Measurements from ENCODE around the gene RGS6. TPM values are rescaled to one million over a fixed set of nuclear protein-coding genes. Genes with fewer than 3 reads are reported as not detected.
A peak's percentile ranks its signal among the peaks of the same experiment; 100 is the strongest.

Gene RGS6
- total and polyA plus RNA-seq, 2 of the 4 experiments (the other 2 are of a cell fraction) = not detected

- Histone ChIP-seq H2AK9ac (replicated peaks; ENCODE audit: low read depth, low read length, poor library complexity) (no peak overlapping the region), H3K18ac (ENCODE audit: low read depth, low read length) (no peak overlapping the region), H4K5ac (ENCODE audit: low read depth, low read length) (no peak overlapping the region), H4K91ac (ENCODE audit: insufficient read depth, low read depth, low read length) (no peak overlapping the region), H2BK15ac (ENCODE audit: low read depth, low read length) (no peak overlapping the region), H2BK120ac (ENCODE audit: low read depth, low read length) (0 out of 2 replicates have a peak overlapping the region, but pooled peaks have one; percentile 7), H3K9ac (ENCODE audit: low read depth, low read length) (no peak overlapping the region), H2BK20ac (ENCODE audit: low read depth, low read length) (no peak overlapping the region), H3K36me3 (ENCODE audit: control insufficient read depth, insufficient read depth, low read length) (no peaks in the 10 kb centered on the region), H3K79me1 (ENCODE audit: low read depth in 1 of 2, low read length in 2 of 2) (no peaks in the 10 kb centered on the region), H3K4me3 (ENCODE audit: insufficient read depth, low read depth, low read length) (no peak overlapping the region), H2AK5ac (ENCODE audit: low read depth, low read length) (no peak overlapping the region), H3K27me3 (ENCODE audit: control insufficient read depth, insufficient read depth, low read length) (peaks cover 2% of the 10 kb centered on the region; the same call in 1 of the 2 replicates), H3K4me2 (ENCODE audit: low read depth, low read length) (no peak overlapping the region), H4K8ac (ENCODE audit: low read depth in 2 of 2, low read length in 2 of 2) (no peak overlapping the region), H3K4ac (ENCODE audit: low read depth, low read length) (no peak overlapping the region), H2AFZ (replicated peaks; ENCODE audit: low read length, poor library complexity) (no peak overlapping the region), H3K14ac (replicated peaks; ENCODE audit: low read depth, low read length) (no peak overlapping the region), H3K56ac (ENCODE audit: extremely low read depth, insufficient read depth, low read length) (no peak overlapping the region), H3K23ac (ENCODE audit: low read depth, low read length) (no peak overlapping the region), H3K9me3 (ENCODE audit: control insufficient read depth, insufficient read depth, low read length) (no peaks in the 10 kb centered on the region), H2BK5ac (ENCODE audit: low read depth, low read length, poor library complexity, severe bottlenecking) (no peak overlapping the region), H3K9me1 (ENCODE audit: insufficient read depth, low read length) (no peaks in the 10 kb centered on the region), H3K27ac (ENCODE audit: insufficient read depth, low read length) (no peak overlapping the region), H3K4me1 (ENCODE audit: control insufficient read depth, insufficient read depth, low read length) (peaks cover 5% of the 10 kb centered on the region), H4K20me1 (ENCODE audit: insufficient read depth, low read length) (no peaks in the 10 kb centered on the region)
- TF ChIP-seq USF2 (IDR thresholded peaks at IDR 0.05; ENCODE audit: low read depth, low read length) = no peak
- no peak for TF ChIP-seq BHLHE40 (IDR thresholded peaks at IDR 0.05; ENCODE audit: low read depth, low read length)
- TF ChIP-seq POLR2A (IDR thresholded peaks at IDR 0.05; ENCODE audit: low read depth, low read length) = no peak
- TF ChIP-seq ELK1 (IDR thresholded peaks at IDR 0.05; ENCODE audit: borderline replicate concordance, low read depth, low read length) = no peak
- TF ChIP-seq NFE2L2 (IDR thresholded peaks at IDR 0.05; ENCODE audit: low read depth, low read length) = no peak
- TF ChIP-seq CTCF (conservative IDR thresholded peaks at IDR 0.05; ENCODE audit: low read depth, low read length) = no peak
- no peak for TF ChIP-seq RFX5 (IDR thresholded peaks at IDR 0.05; ENCODE audit: low read depth, low read length)
- TF ChIP-seq CEBPB (IDR thresholded peaks at IDR 0.05; ENCODE audit: low read depth, low read length) = no peak
- BruUV-seq (replicated peaks) = no TSS peak
- ATAC-seq (ENCODE audit: low read depth) (no peak), DNase-seq (no peak)
- in situ Hi-C loops (cut with MboI; ENCODE audit: low sequenced_read_pairs) (no loop called here), intact Hi-C loops (cut with micrococcal nuclease) (no loop called here), dilution Hi-C loops (cut with HindIII; ENCODE audit: low sequenced_read_pairs, unreplicated experiment) (no loop called here)
- ChIA-PET CTCF (no interaction called here), POLR2A (ENCODE audit: unreplicated experiment) (no interaction called here)
- 100% methylated on average over 3 of the region's 7 CpGs; no CpG with 5 or more reads in 1 of the 2 experiments for WGBS, 2 experiments (ENCODE audit: extremely low coverage in 2 of 2, insufficient read length in 1 of 2)
Measured at GRCh38 chr14:72555609-72556000, 623.4 kb downstream of the RGS6 start.
